Activated CD4-positive, alpha-beta T cell treated with anti-CD3 and anti-CD28 coated beads, Interleukin-2, amount 10 ng/mL, durations not matched to agents 24 days and 14 days (primary cell): ENCODE results near the gene TMEM140. TPM values are rescaled to one million over a fixed set of nuclear protein-coding genes. Genes with fewer than 3 reads are reported as not detected.
A peak's percentile ranks its signal among the peaks of the same experiment; 100 is the strongest.

ENCODE experiments used
- DNase-seq: peaks from one replicate; pipeline ENCODE4 v3.0.0; 2022
- H3K27ac Mint-ChIP-seq: one replicate; pipeline ENCODE4 v1.8.0; 2022; ENCODE audit warnings: mild to moderate bottlenecking, mixed read lengths
- H3K27me3 Mint-ChIP-seq: one replicate; pipeline ENCODE4 v1.8.0; 2022; ENCODE audit warnings: mixed read lengths
- H3K36me3 Mint-ChIP-seq: one replicate; pipeline ENCODE4 v1.8.0; 2022; ENCODE audit warnings: low read depth, mild to moderate bottlenecking, mixed read lengths
- H3K4me1 Mint-ChIP-seq: one replicate; pipeline ENCODE4 v1.8.0; 2021; ENCODE audit warnings: mixed read lengths
- H3K4me3 Mint-ChIP-seq: one replicate; pipeline ENCODE4 v1.8.0; 2022; ENCODE audit warnings: mild to moderate bottlenecking, moderate library complexity, mixed read lengths
- H3K9me3 Mint-ChIP-seq: one replicate; pipeline ENCODE4 v1.8.0; 2021; ENCODE audit warnings: mixed read lengths
- intact Hi-C: fragments of 100-400 bp; cut with micrococcal nuclease; formaldehyde crosslinking; loops from one replicate; pipeline ENCODE4 v1.15.1; 2023
- total RNA-seq: library from RNA; stranded (reverse); gene quantifications from 2 replicates; pipeline ENCODE4 v1.2.3, GENCODE V29; 2022

TMEM140 gene
- total RNA-seq, 1 donor from 2014 or later, result 2.2 TPM

DNA sequence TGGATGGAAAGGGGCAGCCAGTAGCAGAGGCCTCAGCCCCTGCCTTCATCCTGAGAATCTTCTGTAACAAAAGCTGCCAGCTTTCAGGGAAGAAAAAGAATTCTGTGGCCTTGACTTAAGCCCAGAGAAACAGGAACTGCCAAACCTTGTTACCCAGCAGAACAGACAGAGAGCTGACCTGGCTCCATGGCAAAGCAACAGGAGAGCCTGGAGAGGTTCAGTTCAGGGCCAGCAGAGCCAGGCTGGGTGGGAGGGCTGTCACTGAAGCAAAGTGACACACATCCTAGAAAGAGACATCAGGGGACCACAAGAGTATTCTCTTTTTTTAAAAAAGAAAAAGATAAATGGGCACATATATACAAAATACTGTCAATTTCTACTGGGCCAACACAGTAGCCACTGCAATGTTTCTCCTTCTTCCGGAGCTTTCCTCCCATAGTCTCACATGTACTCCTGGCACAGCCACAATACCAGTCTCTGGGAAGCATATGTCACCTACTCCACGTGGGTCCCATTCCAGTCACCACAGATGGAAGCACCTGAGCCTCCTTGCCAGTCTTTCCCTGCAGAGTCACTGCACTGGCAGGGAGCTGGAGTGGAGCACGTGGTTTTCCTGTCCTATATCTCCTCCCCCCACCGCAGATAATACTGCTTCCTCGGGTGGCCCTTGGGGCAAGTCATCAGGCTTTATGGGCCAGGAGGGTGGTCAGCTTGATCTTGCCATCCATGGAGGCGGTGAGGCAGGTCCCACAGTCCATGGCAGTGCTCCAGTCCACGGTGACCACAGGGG lies 37.8 kb downstream of the TMEM140 start:
- Mint-ChIP-seq H3K27me3 (no peaks in the 10 kb centered on the region), H3K27ac (peak overlapping the region; percentile 15), H3K4me1 (peaks cover 5% of the 10 kb centered on the region), H3K9me3 (peaks cover 6% of the 10 kb centered on the region), H3K4me3 (no peak overlapping the region), H3K36me3 (peaks cover 64% of the 10 kb centered on the region)
- intact Hi-C loops, result no loop called here
- DNase-seq, result no peak

DNA sequence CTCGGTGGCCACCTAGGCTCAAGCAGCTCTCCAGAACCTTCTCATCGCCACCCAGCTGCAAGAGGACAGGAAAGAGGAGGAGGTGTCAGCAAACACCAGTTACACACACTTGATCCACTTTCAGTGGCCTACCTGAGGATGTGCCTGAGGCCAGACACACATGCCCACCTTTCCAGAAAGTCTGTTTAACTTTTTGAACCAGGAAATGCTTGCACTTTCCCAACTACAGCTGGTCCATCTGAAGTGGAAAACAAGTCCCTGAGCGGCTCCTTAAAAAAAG lies 38.3 kb downstream of the TMEM140 start:
- Mint-ChIP-seq H3K9me3 (peaks cover 6% of the 10 kb centered on the region), H3K27me3 (no peaks in the 10 kb centered on the region), H3K27ac (no peak overlapping the region), H3K4me3 (no peak overlapping the region), H3K4me1 (peaks cover 5% of the 10 kb centered on the region), H3K36me3 (peaks cover 65% of the 10 kb centered on the region)
- DNase-seq, result no peak
- intact Hi-C loops, result no loop called here

DNA sequence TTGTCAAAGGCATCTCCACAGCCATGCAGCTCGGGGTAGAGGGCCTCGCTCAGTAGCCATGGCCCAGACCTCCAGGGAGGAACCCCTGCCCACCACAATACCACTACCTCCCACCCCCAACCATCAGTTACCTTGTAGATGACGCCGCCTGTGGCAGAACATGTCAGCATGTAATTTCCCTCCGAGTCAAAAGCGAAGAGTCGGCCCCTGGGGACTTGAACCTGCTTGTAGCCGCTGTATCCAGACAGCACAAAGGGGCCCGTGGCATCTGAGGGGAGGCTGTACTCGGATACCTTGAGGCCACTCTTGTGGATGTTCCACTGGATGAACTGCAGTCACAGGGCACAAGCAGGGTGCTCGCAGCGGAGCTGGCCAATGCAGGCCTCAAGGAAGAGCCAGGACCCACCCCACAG lies 39.0 kb downstream of the TMEM140 start:
- Mint-ChIP-seq H3K4me3 (no peak overlapping the region), H3K27ac (peak overlapping the region; percentile 56), H3K36me3 (peaks cover 64% of the 10 kb centered on the region), H3K9me3 (peaks cover 6% of the 10 kb centered on the region), H3K4me1 (peaks cover 5% of the 10 kb centered on the region), H3K27me3 (no peaks in the 10 kb centered on the region)
- no peak for DNase-seq
- intact Hi-C loops, result no loop called here

DNA sequence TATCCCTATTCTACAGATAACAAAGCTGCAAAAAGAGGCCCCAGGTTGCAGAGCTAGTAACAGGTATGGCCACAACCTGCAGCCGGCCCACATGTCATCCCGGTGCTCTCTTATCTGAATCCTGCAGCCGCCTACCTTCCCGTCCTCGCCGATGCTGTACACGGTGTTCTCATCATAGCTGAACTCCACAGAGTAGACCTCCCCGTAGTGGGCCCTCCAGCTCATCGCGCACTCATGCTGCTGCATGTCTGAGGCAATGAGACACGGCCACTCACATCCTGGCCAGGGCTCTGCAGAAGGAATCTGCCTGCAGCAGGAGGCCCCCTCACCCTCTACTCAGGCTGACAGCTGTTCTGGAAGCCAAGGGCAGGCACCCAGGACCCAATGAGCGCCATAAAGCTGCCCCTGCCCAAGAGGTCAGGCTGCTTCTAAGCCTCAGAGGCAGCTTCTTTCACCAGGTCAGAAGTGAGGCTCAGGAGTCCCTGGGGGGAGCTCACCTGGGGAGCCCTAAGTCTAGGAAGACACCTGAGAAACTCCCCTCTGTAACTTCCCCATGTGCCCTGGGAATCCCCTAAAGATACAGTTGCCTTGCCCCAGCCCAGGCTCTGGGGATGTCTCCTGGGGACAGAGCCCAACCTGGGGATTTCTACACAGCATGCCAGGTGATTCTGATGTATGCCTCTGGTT lies 40.6 kb downstream of the TMEM140 start:
- no peaks in the 10 kb centered on the region for H3K27me3 Mint-ChIP-seq
- no peak overlapping the region for H3K4me3 Mint-ChIP-seq
- H3K9me3 Mint-ChIP-seq, result no peaks in the 10 kb centered on the region
- no peak overlapping the region for H3K27ac Mint-ChIP-seq
- peaks cover 5% of the 10 kb centered on the region for H3K4me1 Mint-ChIP-seq
- DNase-seq, result no peak
- intact Hi-C loops, result no loop called here
- H3K36me3 Mint-ChIP-seq, result peaks cover 56% of the 10 kb centered on the region

DNA sequence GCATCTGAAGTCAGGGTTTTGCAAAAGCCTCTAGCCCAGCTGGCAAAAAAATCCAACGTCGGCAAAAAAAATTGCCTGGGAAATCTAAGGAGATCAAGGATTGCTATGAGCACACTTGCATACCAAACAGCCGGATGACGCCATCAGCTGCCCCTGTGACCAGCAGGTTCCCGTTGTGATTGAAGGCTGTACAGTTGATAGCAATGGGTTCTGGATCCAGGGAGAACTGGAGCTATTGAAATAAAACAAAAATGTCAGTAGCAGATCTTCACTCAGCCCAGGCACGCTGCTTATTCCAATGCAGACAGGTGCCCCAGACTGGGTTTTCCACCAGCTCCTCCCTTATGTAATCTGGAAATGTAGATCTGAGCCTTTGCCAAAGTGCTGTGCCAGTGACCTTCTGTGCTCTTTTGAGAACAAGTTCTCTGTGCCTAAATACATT lies 41.4 kb downstream of the TMEM140 start:
- no peak overlapping the region for H3K4me3 Mint-ChIP-seq
- peaks cover 5% of the 10 kb centered on the region for H3K4me1 Mint-ChIP-seq
- H3K36me3 Mint-ChIP-seq, result peaks cover 52% of the 10 kb centered on the region
- no peaks in the 10 kb centered on the region for H3K27me3 Mint-ChIP-seq
- no peak for DNase-seq
- H3K27ac Mint-ChIP-seq, result no peak overlapping the region
- intact Hi-C loops, result no loop called here
- no peaks in the 10 kb centered on the region for H3K9me3 Mint-ChIP-seq

DNA sequence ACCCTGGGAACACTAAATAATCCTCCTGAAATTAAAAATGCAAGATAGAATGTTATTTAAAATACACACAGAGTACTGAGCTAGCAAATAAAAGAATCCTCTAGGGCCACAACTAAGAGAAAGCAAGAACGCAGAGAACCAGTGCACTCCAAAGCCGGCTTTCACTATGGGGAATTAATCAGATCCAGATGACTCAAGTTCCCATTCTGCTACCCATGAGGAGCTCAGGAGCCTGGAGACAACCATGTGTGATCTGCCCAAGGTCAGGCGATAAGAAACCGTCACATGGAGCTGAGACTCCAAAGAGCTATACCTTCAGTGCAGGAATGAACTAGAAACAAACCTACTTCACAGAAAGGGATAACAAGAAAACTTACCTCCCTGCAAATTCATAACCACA lies 42.1 kb downstream of the TMEM140 start:
- DNase-seq, result no peak
- H3K27ac Mint-ChIP-seq, result no peak overlapping the region
- peaks cover 5% of the 10 kb centered on the region for H3K4me1 Mint-ChIP-seq
- H3K9me3 Mint-ChIP-seq, result no peaks in the 10 kb centered on the region
- H3K27me3 Mint-ChIP-seq, result no peaks in the 10 kb centered on the region
- no peak overlapping the region for H3K4me3 Mint-ChIP-seq
- peaks cover 52% of the 10 kb centered on the region for H3K36me3 Mint-ChIP-seq
- intact Hi-C loops, result no loop called here

DNA sequence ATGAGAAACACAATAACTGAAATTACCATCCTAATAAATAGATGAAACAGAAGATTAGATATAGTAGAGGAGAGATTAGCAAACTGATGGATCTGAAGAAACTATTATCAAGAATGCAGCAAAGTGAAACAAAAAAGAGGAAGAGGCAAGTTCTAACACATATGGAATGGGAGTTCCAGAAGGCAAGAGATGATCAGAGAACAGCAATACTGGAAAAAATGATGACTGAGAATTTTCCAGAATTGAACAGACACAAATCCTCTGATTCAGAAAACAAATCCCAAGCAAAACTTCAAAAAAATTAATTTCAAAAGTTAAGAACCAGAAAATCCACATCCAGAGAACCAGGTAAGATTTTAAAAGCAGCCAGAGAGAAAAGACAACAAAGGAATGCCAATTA lies 42.8 kb downstream of the TMEM140 start:
- Mint-ChIP-seq H3K4me1 (peaks cover 5% of the 10 kb centered on the region), H3K9me3 (no peaks in the 10 kb centered on the region), H3K36me3 (peaks cover 55% of the 10 kb centered on the region), H3K27ac (no peak overlapping the region), H3K4me3 (no peak overlapping the region), H3K27me3 (no peaks in the 10 kb centered on the region)
- intact Hi-C loops, result no loop called here
- no peak for DNase-seq

DNA sequence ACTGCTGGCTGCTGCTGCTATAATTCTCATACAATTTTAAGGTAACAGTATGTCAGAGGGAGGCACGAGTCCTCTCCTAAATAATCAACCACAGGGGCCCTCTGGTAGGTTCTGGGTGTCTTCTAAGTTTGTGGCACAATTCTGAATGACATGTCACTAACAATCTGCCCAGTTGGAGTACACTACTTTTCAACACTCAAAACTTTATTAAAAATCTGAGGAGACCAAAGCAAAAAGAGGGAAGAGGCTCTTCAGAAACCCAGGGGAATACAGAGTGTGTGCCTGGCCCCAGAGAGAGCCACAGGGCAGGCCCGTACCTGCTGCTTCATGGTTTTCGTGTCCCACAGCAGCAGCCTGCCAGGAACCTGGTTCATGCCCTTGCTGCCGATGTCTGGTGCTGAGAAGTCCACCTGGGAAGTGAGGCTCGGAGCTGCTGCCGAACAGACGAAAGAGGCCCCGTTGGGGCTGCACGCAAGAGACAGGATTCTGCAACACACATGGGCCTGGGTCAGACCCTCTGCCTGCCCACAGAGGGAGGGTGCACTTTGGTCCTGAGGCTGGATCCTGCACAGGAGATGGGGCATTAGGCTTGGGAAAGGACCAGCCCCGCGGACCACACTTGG lies 45.2 kb downstream of the TMEM140 start:
- intact Hi-C loops, result no loop called here

DNA sequence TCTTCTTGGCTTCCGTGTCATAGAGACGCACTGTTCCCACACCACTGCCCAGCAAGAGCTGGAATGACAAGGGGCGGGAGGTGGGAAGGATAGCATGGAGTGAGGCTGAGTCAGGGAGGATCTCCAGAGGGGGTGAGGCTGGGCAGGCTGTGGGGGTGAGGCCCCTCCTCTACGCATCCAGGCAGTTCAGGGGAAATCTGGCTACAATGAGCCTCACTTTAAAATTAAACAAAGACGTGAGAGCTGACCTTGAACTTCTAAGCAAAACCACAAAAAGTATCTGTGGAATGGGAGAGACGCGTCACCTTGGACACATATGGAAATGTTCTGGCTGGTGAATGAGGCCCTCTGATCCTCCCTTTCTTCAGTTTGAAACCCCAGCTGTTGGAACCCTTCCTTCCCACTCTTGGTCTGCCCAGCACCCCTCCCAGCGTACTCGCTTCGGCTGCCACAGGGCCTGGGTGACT lies 45.8 kb downstream of the TMEM140 start:
- Mint-ChIP-seq H3K27me3 (no peaks in the 10 kb centered on the region), H3K4me1 (peaks cover 4% of the 10 kb centered on the region), H3K36me3 (peaks cover 51% of the 10 kb centered on the region), H3K4me3 (no peak overlapping the region), H3K9me3 (no peaks in the 10 kb centered on the region), H3K27ac (peak overlapping the region; percentile 10)
- no peak for DNase-seq
- intact Hi-C loops, result no loop called here

More for the DNA sequence above, 45.2 kb downstream of the TMEM140 start:
- no peak for DNase-seq
- no peaks in the 10 kb centered on the region for H3K9me3 Mint-ChIP-seq
- peaks cover 52% of the 10 kb centered on the region for H3K36me3 Mint-ChIP-seq
- H3K27me3 Mint-ChIP-seq, result no peaks in the 10 kb centered on the region
- no peak overlapping the region for H3K27ac Mint-ChIP-seq
- peaks cover under 1% of the 10 kb centered on the region for H3K4me1 Mint-ChIP-seq
- no peak overlapping the region for H3K4me3 Mint-ChIP-seq

DNA sequence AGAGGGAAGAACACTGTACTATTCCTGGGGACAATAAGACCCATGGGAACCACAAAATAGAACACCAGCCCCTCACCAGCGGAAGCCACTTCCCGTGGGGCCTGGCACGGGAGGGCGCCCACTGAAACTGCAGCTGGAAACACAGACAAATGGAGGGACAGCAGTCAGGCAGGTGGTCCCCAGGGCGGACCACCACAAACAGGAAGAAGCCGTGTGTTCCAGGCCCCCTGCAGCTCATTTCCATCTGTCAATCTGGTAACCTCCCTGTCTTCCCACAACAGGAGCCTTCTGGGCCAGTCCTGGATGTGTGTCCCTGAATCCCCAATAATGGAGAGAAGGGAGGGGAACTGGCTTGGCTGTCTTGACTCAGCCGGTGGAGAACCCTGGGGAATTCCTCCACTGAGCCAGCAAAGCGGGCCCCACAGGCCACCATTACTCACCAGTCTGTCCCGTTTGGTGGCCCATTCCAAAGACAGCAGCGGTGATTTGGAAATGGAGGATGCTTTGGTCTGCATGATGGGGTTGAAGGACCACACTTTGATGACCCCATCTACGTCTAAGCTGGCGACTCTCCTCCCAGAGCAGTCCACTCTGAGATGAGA lies 46.7 kb downstream of the TMEM140 start:
- H3K9me3 Mint-ChIP-seq, result no peaks in the 10 kb centered on the region
- DNase-seq, result no peak
- intact Hi-C loops, result no loop called here
- peaks cover 53% of the 10 kb centered on the region for H3K36me3 Mint-ChIP-seq
- no peaks in the 10 kb centered on the region for H3K27me3 Mint-ChIP-seq
- peaks cover 8% of the 10 kb centered on the region for H3K4me1 Mint-ChIP-seq
- no peak overlapping the region for H3K27ac Mint-ChIP-seq
- H3K4me3 Mint-ChIP-seq, result no peak overlapping the region

DNA sequence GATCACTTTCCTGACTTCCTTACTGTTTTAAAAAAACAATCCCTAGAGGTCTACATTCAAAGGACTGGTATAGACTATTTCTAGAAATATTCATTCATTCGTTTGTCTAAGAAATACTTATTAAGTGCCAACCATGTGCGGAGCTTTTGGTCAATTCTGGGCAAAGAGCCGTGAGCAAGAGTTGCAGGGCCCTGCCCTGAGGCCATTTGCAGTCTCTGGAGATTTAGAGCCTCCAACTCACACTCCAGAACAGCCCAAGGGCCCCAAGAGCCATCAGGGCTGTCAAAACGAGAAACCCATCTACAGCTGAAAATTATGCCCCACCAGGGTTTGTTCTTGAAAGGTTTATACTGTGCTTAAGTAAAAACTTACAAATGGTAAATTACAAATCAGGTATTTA lies 47.3 kb downstream of the TMEM140 start:
- H3K36me3 Mint-ChIP-seq, result peaks cover 51% of the 10 kb centered on the region
- H3K4me3 Mint-ChIP-seq, result no peak overlapping the region
- no peaks in the 10 kb centered on the region for H3K27me3 Mint-ChIP-seq
- intact Hi-C loops, result no loop called here
- no peak overlapping the region for H3K27ac Mint-ChIP-seq
- H3K4me1 Mint-ChIP-seq, result peaks cover 8% of the 10 kb centered on the region
- no peak for DNase-seq
- H3K9me3 Mint-ChIP-seq, result no peaks in the 10 kb centered on the region

DNA sequence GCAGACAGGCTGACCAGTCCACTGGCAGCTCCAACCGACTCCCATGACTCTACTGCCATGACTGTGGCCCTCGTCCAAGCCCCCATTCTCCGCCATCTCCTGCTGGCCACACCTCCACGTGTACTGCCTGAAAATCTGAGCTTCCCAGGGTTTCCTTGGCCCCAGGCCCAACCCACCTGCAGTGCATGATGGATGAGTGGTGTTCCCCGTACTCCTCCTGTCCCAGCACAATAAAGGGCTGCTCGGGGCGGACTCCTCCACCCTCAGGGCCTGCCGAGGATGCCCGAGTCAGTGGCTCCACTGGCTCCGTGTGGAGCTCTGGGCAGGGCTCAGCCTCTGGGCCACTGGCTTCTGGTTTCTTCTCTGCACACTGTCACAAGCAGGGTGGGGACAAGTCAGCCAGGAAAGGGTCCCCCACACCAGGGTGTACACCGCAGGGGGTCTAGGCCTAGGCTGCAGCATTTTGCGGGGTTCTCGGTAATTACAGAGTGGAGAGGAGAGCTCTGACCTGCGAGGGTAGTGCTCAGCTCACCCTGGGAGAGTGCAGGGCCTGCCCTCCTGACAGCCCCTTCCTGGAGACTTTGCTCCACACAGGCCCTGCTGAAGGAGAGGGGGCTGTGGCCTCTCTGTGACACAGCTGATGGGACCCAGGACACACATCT lies 48.2 kb downstream of the TMEM140 start:
- intact Hi-C loops, result no loop called here
- no peak for DNase-seq
- H3K9me3 Mint-ChIP-seq, result no peaks in the 10 kb centered on the region
- no peak overlapping the region for H3K27ac Mint-ChIP-seq
- H3K27me3 Mint-ChIP-seq, result no peaks in the 10 kb centered on the region
- H3K36me3 Mint-ChIP-seq, result peaks cover 46% of the 10 kb centered on the region
- H3K4me1 Mint-ChIP-seq, result peaks cover 8% of the 10 kb centered on the region
- no peak overlapping the region for H3K4me3 Mint-ChIP-seq

DNA sequence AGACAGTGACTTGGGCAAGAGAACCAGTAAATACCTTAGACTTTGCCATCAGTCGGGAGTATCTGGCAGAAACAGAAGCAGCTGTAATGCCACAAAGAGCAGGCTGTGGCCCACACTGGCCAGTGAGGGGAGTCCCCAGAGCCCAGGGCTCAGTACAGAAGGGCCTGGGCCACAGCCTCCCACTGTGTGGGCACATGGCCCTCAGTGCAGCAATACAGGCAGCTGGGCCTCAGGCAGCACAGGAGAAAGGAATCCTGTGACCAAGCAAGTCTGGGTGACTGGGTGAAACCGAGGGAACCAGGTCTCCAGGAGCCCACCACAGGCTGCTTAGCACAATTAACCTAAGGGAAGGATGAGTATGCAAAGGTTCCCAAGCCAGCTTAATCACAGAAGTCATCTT lies 49.5 kb downstream of the TMEM140 start:
- Mint-ChIP-seq H3K9me3 (no peaks in the 10 kb centered on the region), H3K27me3 (no peaks in the 10 kb centered on the region), H3K36me3 (peaks cover 48% of the 10 kb centered on the region), H3K4me1 (peaks cover 11% of the 10 kb centered on the region), H3K27ac (no peak overlapping the region), H3K4me3 (no peak overlapping the region)
- intact Hi-C loops, result no loop called here
- no peak for DNase-seq
